Measurements from ENCODE around the gene AJAP1. TPM values are rescaled to one million over a fixed set of nuclear protein-coding genes. Genes with fewer than 3 reads are reported as not detected.

Gene AJAP1
- total RNA-seq, 1 donor from 2014 or later, result 0.26 TPM

DNA sequence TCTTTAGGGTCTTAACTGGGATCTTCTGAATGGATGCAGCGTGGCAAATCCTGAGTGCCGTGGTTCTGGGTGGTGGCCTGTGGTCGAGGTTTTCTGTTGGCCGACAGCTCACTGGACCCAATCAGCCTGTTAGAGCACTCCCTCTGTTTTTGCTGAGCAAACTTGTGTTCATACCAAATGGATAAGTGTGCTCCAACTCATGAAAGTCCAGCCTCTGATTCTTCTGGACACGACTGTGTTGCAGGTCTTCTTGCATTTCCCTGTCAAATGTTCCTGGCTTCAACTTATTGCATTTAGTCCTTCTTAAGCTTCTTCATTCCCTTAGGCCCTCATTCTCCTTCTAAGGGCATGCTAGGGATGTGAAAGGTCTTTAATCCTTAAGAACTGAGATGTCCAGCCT is 63.7 kb downstream of the AJAP1 start:
- no peaks in the 10 kb centered on the region for H3K36me3 ChIP-seq (ENCODE audit: control insufficient read depth, insufficient read depth, low read length)

DNA sequence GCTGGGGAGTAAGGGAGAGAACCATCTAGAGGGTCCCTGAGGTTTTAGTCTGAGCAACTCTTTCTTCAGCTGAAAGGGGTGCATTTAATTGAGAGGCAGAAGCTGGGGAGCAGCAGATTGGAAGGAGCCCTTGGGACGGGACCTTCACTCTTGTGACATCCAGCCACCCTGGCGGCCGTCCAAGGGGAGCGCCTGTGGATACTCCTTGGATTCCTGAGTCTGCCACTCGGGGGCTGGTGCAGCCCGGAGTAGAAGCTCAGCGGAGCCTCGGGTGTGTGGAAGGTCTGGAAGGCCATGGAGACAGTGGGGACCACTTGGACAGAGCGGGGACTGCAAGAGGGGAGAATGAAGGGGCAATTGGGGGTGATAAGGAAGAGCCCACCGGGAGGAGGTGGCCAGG is 68.7 kb downstream of the AJAP1 start:
- no peaks in the 10 kb centered on the region for H3K36me3 ChIP-seq (ENCODE audit: control insufficient read depth, insufficient read depth, low read length)
- H3K27me3 ChIP-seq (ENCODE audit: control insufficient read depth, insufficient read depth, low read length), result no peaks in the 10 kb centered on the region
- FAIRE-seq (no peak), DNase-seq (ENCODE audit: low read depth) (no peak)
- TF ChIP-seq, protein P1, sequence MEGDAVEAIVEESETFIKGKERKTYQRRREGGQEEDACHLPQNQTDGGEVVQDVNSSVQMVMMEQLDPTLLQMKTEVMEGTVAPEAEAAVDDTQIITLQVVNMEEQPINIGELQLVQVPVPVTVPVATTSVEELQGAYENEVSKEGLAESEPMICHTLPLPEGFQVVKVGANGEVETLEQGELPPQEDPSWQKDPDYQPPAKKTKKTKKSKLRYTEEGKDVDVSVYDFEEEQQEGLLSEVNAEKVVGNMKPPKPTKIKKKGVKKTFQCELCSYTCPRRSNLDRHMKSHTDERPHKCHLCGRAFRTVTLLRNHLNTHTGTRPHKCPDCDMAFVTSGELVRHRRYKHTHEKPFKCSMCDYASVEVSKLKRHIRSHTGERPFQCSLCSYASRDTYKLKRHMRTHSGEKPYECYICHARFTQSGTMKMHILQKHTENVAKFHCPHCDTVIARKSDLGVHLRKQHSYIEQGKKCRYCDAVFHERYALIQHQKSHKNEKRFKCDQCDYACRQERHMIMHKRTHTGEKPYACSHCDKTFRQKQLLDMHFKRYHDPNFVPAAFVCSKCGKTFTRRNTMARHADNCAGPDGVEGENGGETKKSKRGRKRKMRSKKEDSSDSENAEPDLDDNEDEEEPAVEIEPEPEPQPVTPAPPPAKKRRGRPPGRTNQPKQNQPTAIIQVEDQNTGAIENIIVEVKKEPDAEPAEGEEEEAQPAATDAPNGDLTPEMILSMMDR (IDR thresholded peaks at IDR 0.05; ENCODE audit: insufficient read depth, low read length, severe bottlenecking), result no peak
- H3K4me3 ChIP-seq (ENCODE audit: low read depth, low read length), result no peak overlapping the region

More for the DNA sequence above, 63.7 kb downstream of the AJAP1 start:
- Histone ChIP-seq H3K4me3 (ENCODE audit: low read depth, low read length) (no peak overlapping the region), H3K27me3 (ENCODE audit: control insufficient read depth, insufficient read depth, low read length) (no peaks in the 10 kb centered on the region)
- TF ChIP-seq, protein P1 (IDR thresholded peaks at IDR 0.05; ENCODE audit: insufficient read depth, low read length, severe bottlenecking), result no peak
- FAIRE-seq (no peak), DNase-seq (ENCODE audit: low read depth) (no peak)

DNA sequence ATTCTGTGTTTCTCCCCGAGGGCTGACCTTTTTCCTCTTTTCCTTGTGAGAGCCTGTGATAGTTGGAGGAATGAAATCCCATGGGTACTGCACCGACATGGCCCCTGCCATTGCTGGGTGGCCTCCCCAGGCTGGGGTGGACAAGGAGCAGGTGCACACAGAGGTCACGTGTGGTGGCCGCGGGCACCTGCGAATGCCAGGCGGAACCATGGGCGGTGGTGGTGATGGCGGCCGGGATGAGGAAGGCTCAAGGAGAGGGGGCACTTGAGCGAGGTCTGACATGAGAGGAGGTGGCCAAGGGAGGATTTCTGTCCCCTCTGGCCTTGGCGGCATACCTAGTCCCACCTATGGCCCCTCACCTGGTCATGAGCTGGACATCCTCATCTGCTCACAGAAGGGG is 69.6 kb downstream of the AJAP1 start:
- no peak for FAIRE-seq

DNA sequence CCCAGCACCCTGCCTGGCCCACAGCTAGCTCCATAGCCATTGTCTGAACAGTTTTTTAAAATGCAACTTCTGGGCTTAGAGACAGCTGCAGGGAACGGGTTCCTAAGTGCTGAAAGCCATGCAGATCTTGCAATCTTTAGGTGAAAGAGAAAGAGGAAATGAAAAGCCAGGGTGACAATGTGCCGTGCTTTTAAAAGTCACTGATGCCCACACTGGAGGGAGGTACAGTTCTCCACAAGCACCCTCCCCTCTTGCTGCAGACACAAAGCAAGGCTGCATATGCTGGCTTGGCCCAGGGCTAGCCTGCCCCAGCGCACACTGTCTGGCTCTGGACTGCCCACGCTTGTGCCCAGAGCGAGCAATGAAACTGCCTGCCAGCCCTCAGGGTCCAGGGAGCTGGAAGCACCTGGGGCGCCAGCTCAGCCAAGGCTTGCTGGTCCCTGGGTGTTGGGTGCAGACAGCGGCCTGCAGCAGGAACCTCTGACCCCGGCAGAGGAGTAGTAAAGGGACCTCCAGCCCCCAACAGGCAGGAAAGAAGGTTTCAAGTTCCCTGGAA is 70.4 kb downstream of the AJAP1 start:
- DNase-seq (ENCODE audit: low read depth) (no peak), FAIRE-seq (no peak)
- TF ChIP-seq, protein P1 (IDR thresholded peaks at IDR 0.05; ENCODE audit: insufficient read depth, low read length, severe bottlenecking), result no peak
- H3K27me3 ChIP-seq (ENCODE audit: control insufficient read depth, insufficient read depth, low read length), result no peaks in the 10 kb centered on the region
- no peaks in the 10 kb centered on the region for H3K36me3 ChIP-seq (ENCODE audit: control insufficient read depth, insufficient read depth, low read length)
- H3K4me3 ChIP-seq (ENCODE audit: low read depth, low read length), result no peak overlapping the region

More for the DNA sequence above, 69.6 kb downstream of the AJAP1 start:
- no peaks in the 10 kb centered on the region for H3K36me3 ChIP-seq (ENCODE audit: control insufficient read depth, insufficient read depth, low read length)
- DNase-seq (ENCODE audit: low read depth), result no peak
- TF ChIP-seq, protein P1 (IDR thresholded peaks at IDR 0.05; ENCODE audit: insufficient read depth, low read length, severe bottlenecking), result no peak
- H3K27me3 ChIP-seq (ENCODE audit: control insufficient read depth, insufficient read depth, low read length), result no peaks in the 10 kb centered on the region
- no peak overlapping the region for H3K4me3 ChIP-seq (ENCODE audit: low read depth, low read length)

DNA sequence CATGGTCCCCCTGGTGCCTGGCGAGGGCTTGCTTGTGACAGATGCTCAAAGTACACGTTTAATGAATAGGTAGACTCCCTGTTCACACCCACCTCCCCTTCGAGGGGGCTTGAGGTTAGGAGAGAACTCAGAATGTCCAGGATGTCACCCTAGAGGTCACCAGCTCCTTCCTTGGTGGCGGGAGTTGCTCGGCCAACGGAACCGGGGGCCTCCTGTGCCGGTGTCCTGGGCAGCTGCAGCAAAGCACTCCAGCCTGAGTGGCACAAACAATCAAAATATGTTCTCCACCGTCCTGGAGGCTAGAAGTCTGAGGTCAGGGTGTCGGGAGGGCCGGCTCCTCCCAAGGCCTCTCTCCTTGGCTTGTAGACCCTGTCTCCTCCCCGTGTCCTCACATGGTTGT is 71.0 kb downstream of the AJAP1 start:
- H3K27me3 ChIP-seq (ENCODE audit: control insufficient read depth, insufficient read depth, low read length), result no peaks in the 10 kb centered on the region
- DNase-seq (ENCODE audit: low read depth), result no peak
- no peak overlapping the region for H3K4me3 ChIP-seq (ENCODE audit: low read depth, low read length)
- no peak for FAIRE-seq
- TF ChIP-seq, protein P1 (IDR thresholded peaks at IDR 0.05; ENCODE audit: insufficient read depth, low read length, severe bottlenecking), result no peak
- no peaks in the 10 kb centered on the region for H3K36me3 ChIP-seq (ENCODE audit: control insufficient read depth, insufficient read depth, low read length)
